Measurements from ENCODE around the gene OR8J3.

The OR8J3 gene

DNA sequence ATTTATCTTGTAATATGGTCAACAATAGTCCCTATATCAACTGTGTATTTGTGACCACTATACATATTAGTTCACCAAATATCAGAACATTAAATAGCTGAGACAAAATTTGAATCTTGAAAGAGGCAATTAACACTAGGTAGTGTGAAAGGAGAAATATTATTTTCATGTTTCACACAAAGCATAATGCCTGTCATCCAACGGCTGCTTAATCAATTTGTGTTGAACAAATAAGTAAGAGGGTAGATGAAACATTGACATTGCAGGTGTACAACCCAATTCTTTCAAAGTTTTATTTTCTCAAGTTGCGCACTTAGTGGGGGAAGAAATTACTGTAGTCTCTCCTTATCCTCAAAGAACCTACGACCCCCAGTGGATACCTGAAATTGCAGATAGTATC, 50.3 kb downstream of the OR8J3 start:
- in situ Hi-C loops (cut with HindIII; ENCODE audit: low sequenced_read_pairs) = no loop called here
- TF ChIP-seq, protein P1, sequence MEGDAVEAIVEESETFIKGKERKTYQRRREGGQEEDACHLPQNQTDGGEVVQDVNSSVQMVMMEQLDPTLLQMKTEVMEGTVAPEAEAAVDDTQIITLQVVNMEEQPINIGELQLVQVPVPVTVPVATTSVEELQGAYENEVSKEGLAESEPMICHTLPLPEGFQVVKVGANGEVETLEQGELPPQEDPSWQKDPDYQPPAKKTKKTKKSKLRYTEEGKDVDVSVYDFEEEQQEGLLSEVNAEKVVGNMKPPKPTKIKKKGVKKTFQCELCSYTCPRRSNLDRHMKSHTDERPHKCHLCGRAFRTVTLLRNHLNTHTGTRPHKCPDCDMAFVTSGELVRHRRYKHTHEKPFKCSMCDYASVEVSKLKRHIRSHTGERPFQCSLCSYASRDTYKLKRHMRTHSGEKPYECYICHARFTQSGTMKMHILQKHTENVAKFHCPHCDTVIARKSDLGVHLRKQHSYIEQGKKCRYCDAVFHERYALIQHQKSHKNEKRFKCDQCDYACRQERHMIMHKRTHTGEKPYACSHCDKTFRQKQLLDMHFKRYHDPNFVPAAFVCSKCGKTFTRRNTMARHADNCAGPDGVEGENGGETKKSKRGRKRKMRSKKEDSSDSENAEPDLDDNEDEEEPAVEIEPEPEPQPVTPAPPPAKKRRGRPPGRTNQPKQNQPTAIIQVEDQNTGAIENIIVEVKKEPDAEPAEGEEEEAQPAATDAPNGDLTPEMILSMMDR (IDR thresholded peaks at IDR 0.05; ENCODE audit: low read depth, low read length) = no peak
- DNase-seq (ENCODE audit: low read depth, low spot score) = no peak
- H3K4me3 ChIP-seq (ENCODE audit: low read depth, low read length) = no peak overlapping the region

Data from astrocyte of the spinal cord (primary cell).